B cell (primary cell): ENCODE data around the gene CDK6. TPM values are rescaled to one million over a fixed set of nuclear protein-coding genes. Genes with fewer than 3 reads are reported as not detected.

Source experiments
- ATAC-seq: fragments of 200-7000 bp; cut with Tn5 transposase; one replicate; pipeline ENCODE4 v1.10.0; 2021; ENCODE audit warnings: low read depth, mild to moderate bottlenecking, moderate number of reproducible peaks, moderate library complexity
- CTCF ChIA-PET: fragments of 350-600 bp; sonication (Branson Sonifier 250); formaldehyde crosslinking; loops from one replicate; lab custom pipeline; 2021; ENCODE audit warnings: antibody characterized with exemption, inconsistent platforms; lab: Charles Lee
- POLR2A ChIA-PET: fragments of 350-600 bp; sonication (Branson Sonifier 250); formaldehyde crosslinking; loops from one replicate; lab custom pipeline; 2021; ENCODE audit warnings: antibody characterized with exemption; lab: Charles Lee
- DNase-seq: peaks from one replicate; pipeline ENCODE4 v3.0.0; 2013
- H2AFZ ChIP-seq: 2 replicates; pipeline ENCODE4 v1.6.1; 2012; ENCODE audit warnings: mild to moderate bottlenecking, low read depth, low read length; ENCODE audit not compliant: insufficient read depth, poor library complexity, severe bottlenecking
- H3K27ac ChIP-seq, 2 donors: 1 replicate in 1 of 2; 2 replicates in 1 of 2; pipeline ENCODE4 v1.5.1; 2012 to 2013; ENCODE audit warnings: low read length in 2 of 2, mild to moderate bottlenecking in 2 of 2, moderate library complexity in 1 of 2
- H3K27me3 ChIP-seq, 4 experiments: fragments of 200-600 bp in 1 of 4; sonication (generic) in 1 of 4; replicated peaks in 1 of 4; 1 replicate in 2 of 4; 2 replicates in 2 of 4; pipeline versions ENCODE4 v1.6.1 to v1.7.0; 2013 to 2016; ENCODE audit warnings: low read length in 3 of 4, mild to moderate bottlenecking in 2 of 4, mixed read lengths in 1 of 4, moderate library complexity in 1 of 4; ENCODE audit not compliant: insufficient read depth in 4 of 4, control insufficient read depth in 3 of 4; ENCODE audit errors: control extremely low read depth in 1 of 4
- H3K36me3 ChIP-seq, 2 experiments: replicated peaks in 1 of 2; 1 replicate in 1 of 2; 2 replicates in 1 of 2; pipeline versions ENCODE4 v1.6.1 to v1.7.1; 2013; ENCODE audit warnings: low read length in 1 of 2; ENCODE audit not compliant: insufficient read depth in 2 of 2, control insufficient read depth in 1 of 2; ENCODE audit errors: control extremely low read depth in 1 of 2, extremely low read depth in 1 of 2
- H3K4me1 ChIP-seq, 2 donors: fragments of 200-600 bp in 1 of 2; sonication (generic) in 1 of 2; 1 replicate in 1 of 2; 2 replicates in 1 of 2; pipeline versions ENCODE4 v1.5.1 to v1.6.1; 2013 to 2017; ENCODE audit warnings: low read length in 2 of 2; ENCODE audit not compliant: control insufficient read depth in 2 of 2, insufficient read depth in 2 of 2
- H3K4me2 ChIP-seq: replicated peaks from 2 replicates; pipeline ENCODE3; 2012; ENCODE audit warnings: mild to moderate bottlenecking, low read depth, low read length; ENCODE audit not compliant: poor library complexity, severe bottlenecking
- H3K4me3 ChIP-seq, 5 experiments: fragments of 200-600 bp in 1 of 5; sonication (generic) in 1 of 5; 1 replicate in 3 of 5; 2 replicates in 2 of 5; pipeline versions ENCODE4 v1.5.1 to v1.7.0; 2011 to 2016; ENCODE audit warnings: low read length in 4 of 5, mild to moderate bottlenecking in 4 of 5, low read depth in 2 of 5, control low read depth in 1 of 5, moderate library complexity in 1 of 5; ENCODE audit not compliant: insufficient read depth in 1 of 5; ENCODE audit errors: control extremely low read depth in 1 of 5, extremely low read depth in 1 of 5
- H3K79me2 ChIP-seq: fragments of 200-600 bp; sonication (generic); one replicate; pipeline ENCODE4 v1.6.0; 2016; ENCODE audit warnings: low read length; ENCODE audit not compliant: control insufficient read depth, insufficient read depth
- H3K9ac ChIP-seq: fragments of 200-600 bp; sonication (generic); 2 replicates; pipeline ENCODE4 v1.6.1; 2017; ENCODE audit warnings: mild to moderate bottlenecking, low read length, moderate library complexity
- H3K9me3 ChIP-seq, 3 donors: one replicate each; pipeline versions ENCODE4 v1.6.1 to v1.7.1; 2013; ENCODE audit warnings: low read length in 2 of 3; ENCODE audit not compliant: control insufficient read depth in 2 of 3, insufficient read depth in 1 of 3; ENCODE audit errors: control extremely low read depth in 1 of 3
- H4K20me1 ChIP-seq: 2 replicates; pipeline ENCODE4 v1.6.0; 2012; ENCODE audit warnings: mild to moderate bottlenecking, low read length; ENCODE audit not compliant: insufficient read depth, control insufficient read depth, poor library complexity, severe bottlenecking
- H3K27ac Mint-ChIP-seq: one replicate; pipeline ENCODE4 v1.8.0; 2021; ENCODE audit warnings: mixed read lengths
- H3K27me3 Mint-ChIP-seq: one replicate; pipeline ENCODE4 v1.8.0; 2021; ENCODE audit warnings: mixed read lengths
- H3K4me1 Mint-ChIP-seq: one replicate; pipeline ENCODE4 v1.8.0; 2021; ENCODE audit warnings: mixed read lengths
- H3K4me3 Mint-ChIP-seq: one replicate; pipeline ENCODE4 v1.8.0; 2021; ENCODE audit warnings: mixed read lengths
- H3K9me3 Mint-ChIP-seq: one replicate; pipeline ENCODE4 v1.8.0; 2022; ENCODE audit warnings: mixed read lengths; ENCODE audit not compliant: insufficient read depth
- CTCF ChIP-seq: fragments of 200-600 bp; IDR thresholded peaks from one replicate; pipeline ENCODE4 v1.8.0; 2022; ENCODE audit warnings: antibody characterized with exemption, mild to moderate bottlenecking
- EZH2 ChIP-seq: IDR thresholded peaks from 2 replicates; pipeline ENCODE4 v1.6.1; 2012; ENCODE audit warnings: borderline replicate concordance, low read depth, mild to moderate bottlenecking, moderate library complexity, low read length; ENCODE audit not compliant: insufficient read depth, poor library complexity, severe bottlenecking
- WGBS: methylation state at CpG from one replicate; pipeline ENCODE4 v1.1.5; 2013; ENCODE audit warnings: missing lambda C conversion rate; ENCODE audit not compliant: insufficient coverage; 5-methylcytosine and 5-hydroxymethylcytosine counted together
- intact Hi-C: fragments of 100-400 bp; cut with micrococcal nuclease; formaldehyde crosslinking; loops from one replicate; pipeline ENCODE4 v1.10.0; 2022
- polyA plus RNA-seq: library from polyadenylated mRNA; depleted of rRNA; stranded (reverse); fragments of >200 nt; gene quantifications from 2 replicates; pipeline ENCODE4 v1.2.3, GENCODE V29; 2012
- total RNA-seq, 2 donors: library from RNA; stranded (reverse); fragments of 120-200 nt in 1 of 2; gene quantifications; 1 replicate in 1 of 2; 2 replicates in 1 of 2; pipeline versions ENCODE4 v1.2.3 to v1.2.4, GENCODE V29; 2013 to 2022

The CDK6 gene
- total and polyA plus RNA-seq, 2 donors (not counting 1 experiment from before 2014, with no cell fraction given): 3.0 to 14.6 TPM

GRCh38 chr7:92749832-92750446 lies 86.4 kb downstream of the CDK6 start:
- Histone ChIP-seq H3K36me3 (no peaks in the 10 kb centered on the region), H3K4me3 (no peak overlapping the region), H3K4me2 (no peak overlapping the region), H2AFZ (no peak overlapping the region), H3K79me2 (peaks cover 16% of the 10 kb centered on the region), H3K9ac (no peak overlapping the region), H3K9me3 (no peaks in the 10 kb centered on the region), H3K27me3 (no peaks in the 10 kb centered on the region), H3K27ac (no peak overlapping the region), H3K4me1 (peaks cover 2 to 4% of the 10 kb centered on the region in 2 donors), H4K20me1 (no peaks in the 10 kb centered on the region)
- ChIA-PET POLR2A (no interaction called here), CTCF (no interaction called here)
- WGBS: no CpG with 5 or more reads among the region's 2 CpGs
- no peaks in the 10 kb centered on the region for H3K9me3 Mint-ChIP-seq
- H3K27ac Mint-ChIP-seq: no peak overlapping the region
- no peaks in the 10 kb centered on the region for H3K27me3 Mint-ChIP-seq
- H3K4me1 Mint-ChIP-seq: peaks cover 12% of the 10 kb centered on the region
- no peak for DNase-seq
- intact Hi-C loops: no loop called here
- TF ChIP-seq CTCF: no peak
- TF ChIP-seq EZH2: no peak
- ATAC-seq: no peak
- no peak overlapping the region for H3K4me3 Mint-ChIP-seq

GRCh38 chr7:92749327-92749755 lies 87.0 kb downstream of the CDK6 start:
- TF ChIP-seq CTCF: no peak
- no peak for TF ChIP-seq EZH2
- H3K79me2 ChIP-seq: peaks cover 15% of the 10 kb centered on the region
- Mint-ChIP-seq H3K9me3 (no peaks in the 10 kb centered on the region), H3K27me3 (no peaks in the 10 kb centered on the region), H3K27ac (no peak overlapping the region), H3K4me3 (no peak overlapping the region), H3K4me1 (peaks cover 8% of the 10 kb centered on the region)
- peaks cover 0 to 1% of the 10 kb centered on the region in 2 experiments for H3K36me3 ChIP-seq
- no peak overlapping the region for H3K4me3 ChIP-seq
- no peak overlapping the region for H3K4me2 ChIP-seq
- DNase-seq (no peak), ATAC-seq (no peak)
- H3K9ac ChIP-seq: no peak overlapping the region
- CTCF ChIA-PET: no interaction called here
- no peaks in the 10 kb centered on the region for H4K20me1 ChIP-seq
- no peak overlapping the region for H3K27ac ChIP-seq
- no peak overlapping the region for H2AFZ ChIP-seq
- no peaks in the 10 kb centered on the region for H3K9me3 ChIP-seq
- H3K4me1 ChIP-seq: no peaks in the 10 kb centered on the region
- POLR2A ChIA-PET: no interaction called here
- intact Hi-C loops: no loop called here
- no peaks in the 10 kb centered on the region for H3K27me3 ChIP-seq
